OCI-LY1 (cell line): ENCODE measurements around the gene PPP2R2B.

ENCODE experiments used
- H2AFZ ChIP-seq: fragments of 200-600 bp; sonication (generic), shearing (Covaris generic); 2 replicates; pipeline ENCODE4 v1.6.0; 2014; ENCODE audit warnings: antibody characterized with exemption, mild to moderate bottlenecking, low read length
- H3F3A ChIP-seq: fragments of 200-600 bp; sonication (generic), shearing (Covaris generic); 2 replicates; pipeline ENCODE4 v1.6.0; 2014; ENCODE audit warnings: mild to moderate bottlenecking, antibody characterized with exemption, low read length, moderate library complexity; ENCODE audit not compliant: insufficient read depth
- H3K27ac ChIP-seq: fragments of 200-600 bp; sonication (generic); 2 replicates; pipeline ENCODE4 v1.5.1; 2014; ENCODE audit warnings: low read length, mixed run types, mild to moderate bottlenecking, low read depth; ENCODE audit not compliant: poor library complexity, severe bottlenecking
- H3K27me3 ChIP-seq: fragments of 200-600 bp; sonication (generic); 2 replicates; pipeline ENCODE4 v1.6.0; 2014; ENCODE audit warnings: antibody characterized with exemption, mild to moderate bottlenecking, low read length, moderate library complexity; ENCODE audit not compliant: insufficient read depth
- H3K36me3 ChIP-seq: fragments of 200-600 bp; sonication (generic); 2 replicates; pipeline ENCODE4 v1.6.1; 2014; ENCODE audit warnings: mild to moderate bottlenecking, antibody characterized with exemption, low read length, moderate library complexity, mixed read lengths; ENCODE audit not compliant: insufficient read depth
- H3K4me1 ChIP-seq: fragments of 200-600 bp; sonication (generic); 2 replicates; pipeline ENCODE4 v1.5.1; 2014; ENCODE audit warnings: mild to moderate bottlenecking, low read length, moderate library complexity; ENCODE audit not compliant: insufficient read depth, severe bottlenecking
- H3K4me2 ChIP-seq: fragments of 200-600 bp; sonication (generic), shearing (Covaris generic); 2 replicates; pipeline ENCODE4 v1.6.1; 2014; ENCODE audit warnings: low read length
- H3K4me3 ChIP-seq: fragments of 200-600 bp; sonication (generic); 2 replicates; pipeline ENCODE4 v1.5.1; 2014; ENCODE audit warnings: low read length, low read depth, mild to moderate bottlenecking, mixed read lengths; ENCODE audit not compliant: poor library complexity, severe bottlenecking
- H3K79me2 ChIP-seq: fragments of 200-600 bp; shearing (Covaris generic); 2 replicates; pipeline ENCODE4 v1.6.1; 2016; ENCODE audit warnings: mixed run types, low read length, mixed read lengths; ENCODE audit not compliant: insufficient read depth
- H3K9ac ChIP-seq: fragments of 200-600 bp; sonication (generic), shearing (Covaris generic); 2 replicates; pipeline ENCODE4 v1.6.1; 2014; ENCODE audit warnings: mild to moderate bottlenecking, low read length, mixed read lengths
- H3K9me2 ChIP-seq: fragments of 200-600 bp; sonication (generic), shearing (Covaris generic); 2 replicates; pipeline ENCODE4 v1.6.1; 2014; ENCODE audit warnings: low read depth, mild to moderate bottlenecking, low read length, mixed read lengths
- H3K9me3 ChIP-seq: fragments of 200-600 bp; shearing (Covaris generic); 2 replicates; pipeline ENCODE4 v1.6.1; 2014; ENCODE audit warnings: low read length, mixed read lengths
- H4K20me1 ChIP-seq: fragments of 200-600 bp; sonication (generic), shearing (Covaris generic); 2 replicates; pipeline ENCODE4 v1.6.0; 2016; ENCODE audit warnings: mild to moderate bottlenecking, low read length; ENCODE audit not compliant: insufficient read depth
- EZH2 ChIP-seq: fragments of 200-600 bp; sonication (generic), shearing (Covaris generic); IDR thresholded peaks from 2 replicates; pipeline ENCODE4 v1.8.0; 2017; ENCODE audit warnings: borderline replicate concordance, mixed run types, mild to moderate bottlenecking, antibody characterized with exemption, low read length, moderate library complexity, mixed read lengths
- TF ChIP-seq, protein P1 (sequence below): fragments of 200-600 bp; sonication (generic), shearing (Covaris generic); IDR thresholded peaks from 2 replicates; pipeline ENCODE4 v1.5.1; 2017; ENCODE audit warnings: mild to moderate bottlenecking, antibody characterized with exemption, low read length, moderate library complexity, mixed read lengths

PPP2R2B gene

DNA sequence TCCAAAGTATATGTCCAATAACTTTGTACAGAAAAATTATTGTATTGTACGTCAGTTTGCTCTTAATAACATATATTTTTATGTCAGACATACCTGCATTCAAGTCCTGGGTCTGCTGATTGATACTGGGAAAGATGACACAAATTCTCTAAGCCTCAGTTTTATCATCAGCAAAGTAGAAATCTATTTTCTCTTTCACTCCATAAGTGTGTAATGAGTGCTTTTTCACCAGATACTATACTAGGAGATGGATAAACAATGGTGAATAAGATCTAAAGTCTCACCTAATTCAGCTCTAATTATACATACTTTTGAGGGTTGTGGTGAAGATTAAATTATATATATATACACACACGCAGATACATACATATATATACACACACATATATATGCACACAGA lies 12.3 kb downstream of the PPP2R2B start:
- Histone ChIP-seq H3F3A (no peaks in the 10 kb centered on the region), H2AFZ (no peak overlapping the region), H3K4me3 (no peak overlapping the region), H3K9me2 (no peaks in the 10 kb centered on the region), H3K27ac (no peak overlapping the region), H3K4me2 (no peak overlapping the region), H4K20me1 (no peaks in the 10 kb centered on the region), H3K9ac (no peak overlapping the region), H3K27me3 (no peaks in the 10 kb centered on the region), H3K4me1 (no peaks in the 10 kb centered on the region), H3K9me3 (no peaks in the 10 kb centered on the region), H3K36me3 (no peaks in the 10 kb centered on the region), H3K79me2 (no peaks in the 10 kb centered on the region)
- TF ChIP-seq EZH2, result no peak
- TF ChIP-seq, protein P1, sequence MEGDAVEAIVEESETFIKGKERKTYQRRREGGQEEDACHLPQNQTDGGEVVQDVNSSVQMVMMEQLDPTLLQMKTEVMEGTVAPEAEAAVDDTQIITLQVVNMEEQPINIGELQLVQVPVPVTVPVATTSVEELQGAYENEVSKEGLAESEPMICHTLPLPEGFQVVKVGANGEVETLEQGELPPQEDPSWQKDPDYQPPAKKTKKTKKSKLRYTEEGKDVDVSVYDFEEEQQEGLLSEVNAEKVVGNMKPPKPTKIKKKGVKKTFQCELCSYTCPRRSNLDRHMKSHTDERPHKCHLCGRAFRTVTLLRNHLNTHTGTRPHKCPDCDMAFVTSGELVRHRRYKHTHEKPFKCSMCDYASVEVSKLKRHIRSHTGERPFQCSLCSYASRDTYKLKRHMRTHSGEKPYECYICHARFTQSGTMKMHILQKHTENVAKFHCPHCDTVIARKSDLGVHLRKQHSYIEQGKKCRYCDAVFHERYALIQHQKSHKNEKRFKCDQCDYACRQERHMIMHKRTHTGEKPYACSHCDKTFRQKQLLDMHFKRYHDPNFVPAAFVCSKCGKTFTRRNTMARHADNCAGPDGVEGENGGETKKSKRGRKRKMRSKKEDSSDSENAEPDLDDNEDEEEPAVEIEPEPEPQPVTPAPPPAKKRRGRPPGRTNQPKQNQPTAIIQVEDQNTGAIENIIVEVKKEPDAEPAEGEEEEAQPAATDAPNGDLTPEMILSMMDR, result no peak

GRCh38 chr5:146862641-146863040 lies 15.9 kb downstream of the PPP2R2B start:
- Histone ChIP-seq H2AFZ (no peak overlapping the region), H4K20me1 (no peaks in the 10 kb centered on the region), H3K9ac (no peak overlapping the region), H3K4me1 (no peaks in the 10 kb centered on the region), H3K27me3 (no peaks in the 10 kb centered on the region), H3K79me2 (no peaks in the 10 kb centered on the region), H3K4me2 (no peak overlapping the region), H3F3A (no peaks in the 10 kb centered on the region), H3K9me2 (no peaks in the 10 kb centered on the region), H3K4me3 (no peak overlapping the region), H3K36me3 (no peaks in the 10 kb centered on the region), H3K27ac (no peak overlapping the region), H3K9me3 (no peaks in the 10 kb centered on the region)
- no peak for TF ChIP-seq EZH2
- TF ChIP-seq, protein P1, result no peak

- Histone ChIP-seq H3K27ac (no peak overlapping the region), H3K4me1 (no peaks in the 10 kb centered on the region), H2AFZ (no peak overlapping the region), H3K9ac (no peak overlapping the region), H3K36me3 (no peaks in the 10 kb centered on the region), H3K79me2 (no peaks in the 10 kb centered on the region), H3K27me3 (no peaks in the 10 kb centered on the region), H4K20me1 (no peaks in the 10 kb centered on the region), H3K4me2 (no peak overlapping the region), H3K9me3 (no peaks in the 10 kb centered on the region), H3K9me2 (no peaks in the 10 kb centered on the region), H3F3A (no peaks in the 10 kb centered on the region), H3K4me3 (no peak overlapping the region)
- no peak for TF ChIP-seq EZH2
- TF ChIP-seq, protein P1, result no peak
Observed at GRCh38 chr5:146860213-146860893, 18.2 kb downstream of the PPP2R2B start.
